ENCODE measurements around the gene TBC1D3C.
"Not testable (repeated sequence)": the region's sequence is repeated elsewhere in the genome, so short reads cannot be mapped to it uniquely, and the experiment has no call there.

Gene TBC1D3C

GRCh38 chr17:38068534-38068933, at the start of gene TBC1D3C:
TSS of gene TBC1D3C (minus strand) at chr17:38068634. CDS start at chr17:38067066, 1,568 bp downstream.
- DNase-seq (ENCODE audit: low read depth, low spot score) = not testable (repeated sequence)

- DNase-seq (ENCODE audit: low read depth, low spot score) = not testable (repeated sequence)
These were observed 30.8 kb upstream of the TBC1D3C start for GRCh38 chr17:38099262-38099661.

DNA sequence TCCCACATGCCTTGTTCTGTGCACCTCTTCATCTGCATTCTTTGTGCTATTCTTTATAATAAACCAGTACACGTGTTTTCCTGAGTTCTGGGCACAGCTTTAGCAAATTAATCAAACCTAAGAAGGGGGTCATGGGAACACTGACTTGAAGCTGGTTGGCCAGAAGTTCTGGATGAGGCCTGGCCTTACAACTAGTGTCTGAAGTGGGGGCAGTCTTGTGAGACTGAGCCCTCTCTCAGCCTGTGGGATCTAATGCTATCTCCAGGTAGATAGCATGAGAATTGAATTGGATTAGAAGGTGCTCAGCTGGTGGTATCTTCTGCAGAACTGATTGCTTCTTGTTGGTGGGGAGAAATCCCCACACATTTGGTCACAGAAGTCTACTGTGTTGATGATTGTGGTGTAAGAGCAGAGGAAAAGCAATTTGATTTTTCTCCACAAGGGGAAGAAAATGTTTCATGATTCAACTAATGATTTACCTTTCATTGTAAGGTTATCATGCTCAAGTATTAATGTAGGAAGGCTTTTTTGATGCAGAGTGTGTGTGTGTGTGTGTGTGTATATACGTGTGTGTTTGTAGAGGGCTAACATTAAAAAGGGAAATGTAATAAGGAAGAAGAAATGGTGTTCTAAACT, 25.7 kb upstream of the TBC1D3C start:
- DNase-seq (ENCODE audit: low read depth, low spot score) = not testable (repeated sequence)

DNA sequence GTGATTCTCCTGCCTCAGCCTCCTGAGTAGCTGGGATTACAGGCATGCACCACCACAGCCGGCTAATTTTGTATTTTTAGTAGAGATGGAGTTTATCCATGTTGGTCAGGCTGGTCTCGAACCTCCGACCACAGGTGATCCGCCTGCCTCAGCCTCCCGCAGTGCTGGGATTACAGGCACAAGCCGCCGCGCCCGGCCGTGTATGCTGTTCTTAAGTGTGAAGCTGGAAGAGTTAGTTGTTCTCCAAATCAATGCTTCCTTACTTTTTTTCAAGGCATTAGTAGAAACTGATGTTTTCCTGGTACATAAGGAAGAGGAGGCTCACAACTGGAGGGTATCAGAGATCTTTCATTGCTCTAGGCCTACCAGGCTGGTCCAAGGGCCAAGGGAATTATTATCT, 19.7 kb upstream of the TBC1D3C start:
- DNase-seq (ENCODE audit: low read depth, low spot score) = not testable (repeated sequence)

- not testable (repeated sequence) for DNase-seq (ENCODE audit: low read depth, low spot score)
These were observed 18.9 kb upstream of the TBC1D3C start for GRCh38 chr17:38087344-38087743.
